GM19468 (cell line): Measurements from ENCODE around the gene SLC48A1.
A peak's percentile ranks its signal among the peaks of the same experiment; 100 is the strongest.

Experiments
- ATAC-seq: cut with Tn5 transposase; IDR thresholded peaks from one replicate; pipeline ENCODE4 v1.9.1; 2021; ENCODE audit warnings: mild to moderate bottlenecking, moderate library complexity, moderate number of reproducible peaks; ENCODE audit not compliant: unreplicated experiment; ENCODE audit errors: extremely low read depth

SLC48A1 gene

GRCh38 chr12:47774663-47775062 is 1.6 kb downstream of the SLC48A1 start:
- no peak for ATAC-seq

- no peak for ATAC-seq
These were observed 2.3 kb downstream of the SLC48A1 start for GRCh38 chr12:47775100-47775911.

- ATAC-seq = no peak
These were observed 3.6 kb downstream of the SLC48A1 start for GRCh38 chr12:47776471-47777143.

DNA sequence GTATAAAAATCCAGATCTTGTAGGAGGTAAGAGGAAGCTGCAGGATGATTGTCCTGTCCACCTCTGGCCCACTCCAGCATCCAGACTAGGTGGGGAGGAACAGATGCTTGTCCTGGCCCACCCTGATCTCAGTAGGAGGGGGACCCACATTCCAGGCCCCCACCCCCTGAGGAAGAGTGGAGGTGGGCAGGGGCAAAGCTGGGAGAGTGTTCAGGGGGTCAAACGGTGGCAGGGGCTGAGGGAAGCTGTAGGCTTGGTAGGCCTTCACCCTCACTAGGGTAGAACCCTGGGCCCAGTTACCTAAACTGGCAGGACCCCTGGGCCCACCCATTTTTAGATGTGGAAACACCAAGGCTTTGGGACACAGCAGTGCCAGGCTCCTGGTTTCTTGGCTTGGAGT is 4.1 kb downstream of the SLC48A1 start:
- ATAC-seq = no peak

DNA sequence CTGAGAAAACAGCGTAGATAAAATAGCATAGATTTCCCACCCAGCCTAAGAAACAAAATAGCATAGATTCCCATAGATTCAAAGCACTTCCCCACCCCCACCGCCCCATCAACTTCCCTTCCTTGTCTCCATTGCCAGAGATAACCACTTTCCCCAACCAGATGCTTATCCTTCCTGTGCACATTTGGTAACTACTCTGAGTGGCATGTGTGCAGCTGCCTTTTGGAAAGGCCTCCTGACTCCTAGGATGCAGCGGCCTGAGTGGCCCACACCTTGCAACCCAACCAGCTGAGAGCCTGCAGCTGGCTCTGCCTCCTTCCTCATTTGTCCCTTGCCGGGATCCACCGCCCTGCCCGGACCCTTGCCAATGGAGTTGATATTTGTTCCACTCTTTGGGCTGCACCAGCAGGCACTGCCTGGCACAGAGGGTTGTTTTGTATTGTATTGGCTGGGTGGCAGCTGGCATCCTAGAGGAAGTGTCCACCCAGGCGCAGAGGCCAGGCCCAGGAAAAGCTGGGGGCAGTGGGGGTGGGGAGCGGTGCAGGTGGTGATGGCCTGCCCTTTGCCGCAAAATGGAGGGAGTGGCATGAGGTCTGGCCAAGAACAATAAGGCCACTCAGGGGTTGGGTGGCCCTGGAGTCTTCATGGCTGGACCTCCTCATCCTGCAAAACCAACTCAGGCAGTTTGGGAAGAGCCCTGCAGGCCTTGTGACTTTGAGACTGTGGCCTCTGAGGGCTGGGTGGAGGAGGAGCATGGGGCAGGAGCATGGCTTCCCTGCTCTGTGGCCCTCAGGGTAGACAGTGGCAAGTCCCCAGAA is 4.9 kb downstream of the SLC48A1 start:
- ATAC-seq = no peak

DNA sequence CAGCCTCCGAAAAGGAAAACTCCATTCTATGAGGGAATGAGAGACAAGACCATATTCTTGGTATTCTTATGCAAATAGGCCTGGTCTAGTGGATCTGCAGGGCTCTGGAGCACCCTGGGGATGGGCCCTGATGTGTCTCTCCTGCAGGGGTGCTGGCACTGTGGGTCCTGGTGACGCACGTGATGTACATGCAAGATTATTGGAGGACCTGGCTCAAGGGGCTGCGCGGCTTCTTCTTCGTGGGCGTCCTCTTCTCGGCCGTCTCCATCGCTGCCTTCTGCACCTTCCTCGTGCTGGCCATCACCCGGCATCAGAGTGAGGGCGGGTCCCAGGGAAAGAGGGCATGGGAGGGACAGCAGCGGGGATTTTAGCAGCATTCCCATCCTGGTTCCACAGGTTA is 5.8 kb downstream of the SLC48A1 start:
- no peak for ATAC-seq

- peak; percentile 57 for ATAC-seq
These were observed 6.4 kb downstream of the SLC48A1 start for GRCh38 chr12:47779301-47779942.

DNA sequence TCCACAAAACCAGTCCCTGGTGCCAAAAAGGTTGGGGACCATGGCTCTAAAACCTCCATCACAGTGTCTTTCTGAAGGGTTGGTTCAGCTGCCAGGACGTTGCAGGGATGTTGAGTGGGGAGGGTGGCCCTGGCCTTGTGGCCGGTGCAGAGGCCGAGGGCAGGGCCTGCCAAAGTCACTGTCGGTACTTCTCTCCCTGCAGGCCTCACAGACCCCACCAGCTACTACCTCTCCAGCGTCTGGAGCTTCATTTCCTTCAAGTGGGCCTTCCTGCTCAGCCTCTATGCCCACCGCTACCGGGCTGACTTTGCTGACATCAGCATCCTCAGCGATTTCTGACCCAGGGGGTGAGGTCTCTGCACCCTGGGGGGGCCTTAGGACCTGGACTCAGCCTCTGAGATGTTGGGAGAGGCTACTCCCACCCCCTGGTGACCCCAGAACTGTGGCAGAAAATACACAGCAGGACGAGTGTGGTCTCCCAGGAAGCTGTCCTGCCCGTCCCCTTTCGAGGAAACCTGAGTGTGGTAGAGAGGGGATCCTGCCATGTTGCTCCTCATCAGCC is 7.0 kb downstream of the SLC48A1 start:
- ATAC-seq = no peak

- no peak for ATAC-seq
These were observed 8.7 kb downstream of the SLC48A1 start for GRCh38 chr12:47781479-47782371.

DNA sequence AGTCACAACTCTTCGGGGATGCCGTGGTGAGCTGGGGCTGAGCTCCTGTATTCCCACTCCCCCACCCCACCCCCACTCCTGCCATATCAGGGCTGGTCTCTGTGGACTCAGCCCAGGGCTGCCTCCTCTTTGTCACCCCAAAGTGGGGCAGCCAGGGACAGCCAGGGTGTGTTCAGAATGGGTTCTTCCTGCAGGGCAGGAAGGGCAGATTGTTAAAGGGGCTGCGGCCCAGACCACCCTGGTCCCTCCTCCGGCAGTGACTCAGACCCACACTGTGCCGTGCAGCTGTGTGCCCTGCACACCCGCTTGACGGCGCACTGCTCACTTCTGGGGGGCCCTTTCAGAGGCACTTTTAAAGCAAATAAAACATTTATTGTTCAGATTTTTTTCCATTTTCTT is 9.3 kb downstream of the SLC48A1 start:
- ATAC-seq = no peak

- no peak for ATAC-seq
These were observed 10.2 kb downstream of the SLC48A1 start for GRCh38 chr12:47783024-47783755.

DNA sequence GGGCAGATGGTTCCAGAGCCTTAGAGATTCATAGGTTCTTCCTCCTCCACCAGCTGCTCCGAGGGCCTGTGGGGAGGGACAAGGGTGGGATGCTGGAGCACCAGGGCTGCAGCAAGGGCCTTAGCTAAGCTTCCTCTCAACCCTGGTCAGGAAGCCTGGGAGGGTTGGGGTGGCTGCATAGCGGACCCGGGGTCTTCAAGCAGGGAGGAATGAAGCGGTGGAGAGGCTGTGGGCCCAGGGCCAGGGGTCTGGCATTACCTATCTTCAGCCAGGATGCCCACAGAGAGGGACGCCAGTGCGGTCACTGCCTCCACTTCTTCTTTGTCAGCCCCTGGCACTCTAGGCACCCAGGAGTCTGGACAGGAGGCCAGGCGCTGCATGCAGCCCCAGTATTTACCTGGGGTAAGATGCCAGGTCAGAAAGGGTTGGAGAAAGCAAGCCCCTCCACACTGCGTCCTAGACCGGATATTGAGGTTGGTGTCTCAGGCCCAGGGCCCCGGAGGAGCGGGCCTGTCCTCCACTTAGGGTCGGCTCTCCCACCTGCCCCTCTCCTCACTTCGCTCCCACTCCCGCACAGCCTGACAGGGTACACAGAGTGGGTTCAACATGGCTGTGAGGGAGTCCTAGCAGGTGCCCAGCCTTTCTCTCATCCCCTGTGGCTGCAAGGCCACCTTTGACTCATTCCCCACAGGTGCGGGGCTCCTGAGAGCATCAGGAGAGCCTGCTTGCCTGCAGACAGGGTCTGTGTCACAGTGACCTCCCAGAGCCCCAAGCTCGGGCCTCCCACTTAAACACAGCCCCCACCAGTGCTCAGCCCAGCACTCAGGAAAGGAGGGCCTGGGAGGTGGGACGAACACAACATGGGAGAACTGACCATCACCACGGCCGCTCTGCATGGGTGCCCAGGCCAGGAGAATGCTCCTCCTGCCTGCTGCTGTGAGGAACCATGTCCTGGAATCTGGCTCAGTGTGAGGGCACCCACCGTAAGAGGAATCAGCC is 11.1 kb downstream of the SLC48A1 start:
- ATAC-seq = no peak

- ATAC-seq = no peak
These were observed 12.2 kb downstream of the SLC48A1 start for GRCh38 chr12:47785036-47785886.

DNA sequence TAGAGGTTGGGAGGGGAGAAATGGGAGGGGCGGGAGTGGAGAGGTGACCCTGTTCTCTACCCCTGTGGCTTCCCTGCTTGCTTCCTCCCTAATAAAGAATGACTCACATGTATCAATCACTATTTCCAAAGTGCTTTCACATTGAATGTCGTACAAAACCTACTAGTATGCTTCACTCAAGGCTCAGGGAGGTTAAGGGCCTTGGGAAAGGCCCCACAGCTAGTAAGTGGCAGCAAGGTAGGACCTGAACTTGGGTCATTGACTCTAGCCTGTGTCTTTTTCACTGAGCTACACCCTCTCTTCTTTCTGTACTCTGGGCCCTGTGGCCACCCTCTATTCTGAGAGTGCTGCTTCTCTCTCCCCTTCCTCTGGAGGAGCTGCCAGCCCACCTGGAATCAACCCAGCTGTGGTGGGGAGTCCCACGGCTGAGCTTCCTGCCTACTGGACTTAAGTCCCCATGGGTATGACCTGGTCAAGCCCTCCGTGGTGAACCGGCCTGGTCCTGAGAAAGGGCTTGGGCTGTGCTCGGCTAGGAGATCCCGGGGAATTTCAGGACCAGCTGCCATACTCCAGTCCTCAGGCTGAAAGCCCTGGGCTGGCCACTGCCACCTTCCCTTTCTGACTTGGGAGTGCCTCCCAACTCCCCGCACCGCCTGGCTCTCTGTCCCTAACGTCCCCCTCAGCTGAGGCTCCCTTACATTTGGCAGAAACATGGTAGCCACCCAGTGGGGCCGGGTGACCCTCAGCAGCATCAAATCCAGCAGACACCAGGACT is 13.0 kb downstream of the SLC48A1 start:
- ATAC-seq = no peak

DNA sequence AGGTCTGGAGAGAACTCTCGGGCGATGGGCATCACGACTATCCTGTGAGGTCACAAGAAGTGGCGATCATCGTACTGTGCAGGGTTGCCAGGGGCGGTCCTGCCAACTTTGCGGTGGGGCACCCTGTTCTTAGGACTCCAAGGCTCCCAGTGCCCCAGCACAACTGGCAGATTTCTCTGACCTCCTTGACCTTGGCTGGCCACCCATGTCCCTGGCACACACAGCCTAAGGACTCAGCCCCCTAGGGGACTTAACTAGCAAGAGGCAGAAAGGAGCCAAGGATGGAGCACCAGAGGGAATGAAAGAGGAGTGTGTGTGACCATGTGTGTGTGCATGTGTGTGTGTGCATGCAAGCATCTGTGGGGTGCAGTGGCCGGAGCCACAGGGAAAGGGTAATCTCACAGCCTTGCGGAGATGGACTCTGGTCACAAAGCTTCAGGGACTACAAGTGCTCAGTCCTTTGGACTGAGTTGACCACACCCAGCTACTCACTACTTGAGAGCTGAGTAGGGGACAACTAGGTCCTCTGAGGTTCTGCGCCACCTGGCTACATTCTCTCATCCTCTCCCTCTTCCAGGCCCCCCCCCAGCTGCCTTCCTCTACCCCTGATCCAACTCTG is 13.7 kb downstream of the SLC48A1 start:
- ATAC-seq = no peak
